ENCODE results near the gene TMEM17. TPM values are rescaled to one million over a fixed set of nuclear protein-coding genes. Genes with fewer than 3 reads are reported as not detected.
A peak's percentile ranks its signal among the peaks of the same experiment; 100 is the strongest.

TMEM17 gene
- total and polyA plus RNA-seq, 2 of the 13 experiments (the other 11 are each of a cell fraction or from before 2014, with no cell fraction given), result 0.22 to 0.50 TPM

DNA sequence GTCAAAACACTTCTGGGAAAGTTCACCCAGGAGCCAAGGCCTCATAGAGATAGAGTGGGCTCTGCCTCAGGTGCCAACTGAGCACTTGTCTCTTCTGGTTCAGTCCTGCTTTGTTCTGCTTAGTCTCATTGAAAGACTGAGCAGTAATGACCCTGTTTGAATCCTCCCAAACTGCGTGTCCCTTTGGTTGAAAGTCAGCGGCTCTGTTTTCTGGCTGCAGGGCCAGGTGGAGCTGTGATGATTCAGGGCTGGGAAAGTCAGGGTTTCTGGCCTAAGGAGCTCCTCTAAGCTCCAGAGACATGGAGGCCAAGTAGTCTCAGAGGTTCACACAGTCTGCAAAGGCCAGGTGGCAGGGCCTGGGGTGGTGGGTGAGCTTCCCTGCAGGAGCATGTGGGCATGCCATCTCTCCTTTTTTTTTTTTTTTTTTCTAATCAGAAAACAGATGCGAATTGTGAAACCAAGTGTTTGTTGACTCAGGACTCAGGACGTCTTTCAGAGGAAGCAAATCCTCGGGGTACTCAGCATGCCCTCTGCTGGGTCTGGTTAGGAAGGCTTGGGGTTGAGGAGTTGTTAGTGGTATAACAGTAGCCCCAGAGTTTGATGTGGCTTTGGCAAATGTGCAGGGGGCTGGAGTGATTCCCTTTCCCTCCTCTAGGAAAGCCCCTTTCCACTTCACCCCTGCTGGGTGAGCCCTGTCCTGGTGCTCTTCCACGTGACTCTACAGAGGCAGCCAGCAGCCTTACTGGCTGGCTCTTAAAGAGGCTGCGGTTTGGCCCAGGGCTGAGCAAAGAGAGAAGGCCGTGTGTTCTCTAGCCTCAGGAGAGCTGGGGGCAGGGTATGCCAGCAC is 38.3 kb downstream of the TMEM17 start (continued):
- TF ChIP-seq THAP9 (CRISPR knock-in tag; IDR thresholded peaks at IDR 0.05; ENCODE audit: borderline replicate concordance) (peak; percentile 30; the same call in 1 of the 2 replicates), NFRKB (IDR thresholded peaks at IDR 0.05) (no peak), NR2C2 (CRISPR knock-in tag; IDR thresholded peaks at IDR 0.05; ENCODE audit: borderline replicate concordance) (no peak), EZH2 (conservative IDR thresholded peaks at IDR 0.05; ENCODE audit: low read depth, low read length) (no peak), ZFY (CRISPR knock-in tag; IDR thresholded peaks at IDR 0.05) (peak; percentile 59), FOSL2 (CRISPR knock-in tag; IDR thresholded peaks at IDR 0.05) (peak; percentile 43), ZNF678 (CRISPR knock-in tag; IDR thresholded peaks at IDR 0.05) (no peak), CREM (IDR thresholded peaks at IDR 0.05) (0 out of 2 replicates have a peak, but pooled peaks have one; percentile 10), CREM (CRISPR knock-in tag; IDR thresholded peaks at IDR 0.05) (no peak), ZSCAN30 (CRISPR knock-in tag; IDR thresholded peaks at IDR 0.05) (no peak), GABPB1 (CRISPR knock-in tag; IDR thresholded peaks at IDR 0.05) (no peak), IKZF1 (IDR thresholded peaks at IDR 0.05) (no peak), HBP1 (CRISPR knock-in tag; IDR thresholded peaks at IDR 0.05; ENCODE audit: low read depth) (0 out of 2 replicates have a peak, but pooled peaks have one; percentile 0), NBN (conservative IDR thresholded peaks at IDR 0.05) (no peak)
- TF ChIP-seq, protein P1, sequence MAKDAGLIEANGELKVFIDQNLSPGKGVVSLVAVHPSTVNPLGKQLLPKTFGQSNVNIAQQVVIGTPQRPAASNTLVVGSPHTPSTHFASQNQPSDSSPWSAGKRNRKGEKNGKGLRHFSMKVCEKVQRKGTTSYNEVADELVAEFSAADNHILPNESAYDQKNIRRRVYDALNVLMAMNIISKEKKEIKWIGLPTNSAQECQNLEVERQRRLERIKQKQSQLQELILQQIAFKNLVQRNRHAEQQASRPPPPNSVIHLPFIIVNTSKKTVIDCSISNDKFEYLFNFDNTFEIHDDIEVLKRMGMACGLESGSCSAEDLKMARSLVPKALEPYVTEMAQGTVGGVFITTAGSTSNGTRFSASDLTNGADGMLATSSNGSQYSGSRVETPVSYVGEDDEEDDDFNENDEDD (CRISPR knock-in tag; IDR thresholded peaks at IDR 0.05; ENCODE audit: borderline replicate concordance), result no peak
- TF ChIP-seq, protein P2, sequence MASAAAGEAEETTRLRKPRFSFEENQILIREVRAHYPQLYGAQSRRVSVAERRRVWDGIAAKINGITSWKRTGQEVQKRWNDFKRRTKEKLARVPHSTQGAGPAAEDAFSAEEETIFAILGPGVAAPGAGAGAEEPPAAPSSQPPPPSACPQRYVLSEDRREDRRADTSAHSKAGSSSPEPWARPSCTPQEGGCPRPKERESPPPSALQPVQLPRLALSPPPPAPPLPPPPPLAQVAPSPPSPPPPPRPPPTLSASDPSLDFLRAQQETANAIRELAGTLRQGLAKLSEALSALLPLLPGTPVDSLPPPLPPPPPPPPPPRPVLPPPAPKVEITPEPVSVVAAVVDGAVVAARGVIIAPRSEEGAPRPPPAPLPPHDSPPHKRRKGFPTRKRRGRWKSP (CRISPR knock-in tag; IDR thresholded peaks at IDR 0.05), result peak; percentile 15; the same call in 1 of the 2 replicates
- TF ChIP-seq, protein P3, sequence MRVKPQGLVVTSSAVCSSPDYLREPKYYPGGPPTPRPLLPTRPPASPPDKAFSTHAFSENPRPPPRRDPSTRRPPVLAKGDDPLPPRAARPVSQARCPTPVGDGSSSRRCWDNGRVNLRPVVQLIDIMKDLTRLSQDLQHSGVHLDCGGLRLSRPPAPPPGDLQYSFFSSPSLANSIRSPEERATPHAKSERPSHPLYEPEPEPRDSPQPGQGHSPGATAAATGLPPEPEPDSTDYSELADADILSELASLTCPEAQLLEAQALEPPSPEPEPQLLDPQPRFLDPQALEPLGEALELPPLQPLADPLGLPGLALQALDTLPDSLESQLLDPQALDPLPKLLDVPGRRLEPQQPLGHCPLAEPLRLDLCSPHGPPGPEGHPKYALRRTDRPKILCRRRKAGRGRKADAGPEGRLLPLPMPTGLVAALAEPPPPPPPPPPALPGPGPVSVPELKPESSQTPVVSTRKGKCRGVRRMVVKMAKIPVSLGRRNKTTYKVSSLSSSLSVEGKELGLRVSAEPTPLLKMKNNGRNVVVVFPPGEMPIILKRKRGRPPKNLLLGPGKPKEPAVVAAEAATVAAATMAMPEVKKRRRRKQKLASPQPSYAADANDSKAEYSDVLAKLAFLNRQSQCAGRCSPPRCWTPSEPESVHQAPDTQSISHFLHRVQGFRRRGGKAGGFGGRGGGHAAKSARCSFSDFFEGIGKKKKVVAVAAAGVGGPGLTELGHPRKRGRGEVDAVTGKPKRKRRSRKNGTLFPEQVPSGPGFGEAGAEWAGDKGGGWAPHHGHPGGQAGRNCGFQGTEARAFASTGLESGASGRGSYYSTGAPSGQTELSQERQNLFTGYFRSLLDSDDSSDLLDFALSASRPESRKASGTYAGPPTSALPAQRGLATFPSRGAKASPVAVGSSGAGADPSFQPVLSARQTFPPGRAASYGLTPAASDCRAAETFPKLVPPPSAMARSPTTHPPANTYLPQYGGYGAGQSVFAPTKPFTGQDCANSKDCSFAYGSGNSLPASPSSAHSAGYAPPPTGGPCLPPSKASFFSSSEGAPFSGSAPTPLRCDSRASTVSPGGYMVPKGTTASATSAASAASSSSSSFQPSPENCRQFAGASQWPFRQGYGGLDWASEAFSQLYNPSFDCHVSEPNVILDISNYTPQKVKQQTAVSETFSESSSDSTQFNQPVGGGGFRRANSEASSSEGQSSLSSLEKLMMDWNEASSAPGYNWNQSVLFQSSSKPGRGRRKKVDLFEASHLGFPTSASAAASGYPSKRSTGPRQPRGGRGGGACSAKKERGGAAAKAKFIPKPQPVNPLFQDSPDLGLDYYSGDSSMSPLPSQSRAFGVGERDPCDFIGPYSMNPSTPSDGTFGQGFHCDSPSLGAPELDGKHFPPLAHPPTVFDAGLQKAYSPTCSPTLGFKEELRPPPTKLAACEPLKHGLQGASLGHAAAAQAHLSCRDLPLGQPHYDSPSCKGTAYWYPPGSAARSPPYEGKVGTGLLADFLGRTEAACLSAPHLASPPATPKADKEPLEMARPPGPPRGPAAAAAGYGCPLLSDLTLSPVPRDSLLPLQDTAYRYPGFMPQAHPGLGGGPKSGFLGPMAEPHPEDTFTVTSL (CRISPR knock-in tag; IDR thresholded peaks at IDR 0.05; ENCODE audit: borderline replicate concordance), result peak; percentile 47; the same call in 1 of the 2 replicates
